ENCODE measurements around the gene PRRG4. TPM values are rescaled to one million over a fixed set of nuclear protein-coding genes. Genes with fewer than 3 reads are reported as not detected.

The PRRG4 gene
- total and polyA plus RNA-seq, 2 donors from 2014 or later = 6.4 to 18.4 TPM

GRCh38 chr11:32894149-32894827 lies 64.6 kb downstream of the PRRG4 start:
- no peaks in the 10 kb centered on the region for H3K9me3 ChIP-seq (ENCODE audit: control insufficient read depth in 2 of 3, insufficient read depth in 1 of 3, low read length in 3 of 3)
- peak in 4 of 5 donors; percentile 70 to 91 (median 80) for DNase-seq
- peak overlapping the region; percentile 4 to 12 for H3K27ac ChIP-seq (ENCODE audit: low read depth in 2 of 2, low read length in 2 of 2)
- peak overlapping the region; percentile 58 to 74 (median 72) for H3K4me3 ChIP-seq (ENCODE audit: low read length in 3 of 3)
- H3K27me3 ChIP-seq (ENCODE audit: control insufficient read depth, insufficient read depth, low read length) = no peaks in the 10 kb centered on the region
- TF ChIP-seq, protein P1, sequence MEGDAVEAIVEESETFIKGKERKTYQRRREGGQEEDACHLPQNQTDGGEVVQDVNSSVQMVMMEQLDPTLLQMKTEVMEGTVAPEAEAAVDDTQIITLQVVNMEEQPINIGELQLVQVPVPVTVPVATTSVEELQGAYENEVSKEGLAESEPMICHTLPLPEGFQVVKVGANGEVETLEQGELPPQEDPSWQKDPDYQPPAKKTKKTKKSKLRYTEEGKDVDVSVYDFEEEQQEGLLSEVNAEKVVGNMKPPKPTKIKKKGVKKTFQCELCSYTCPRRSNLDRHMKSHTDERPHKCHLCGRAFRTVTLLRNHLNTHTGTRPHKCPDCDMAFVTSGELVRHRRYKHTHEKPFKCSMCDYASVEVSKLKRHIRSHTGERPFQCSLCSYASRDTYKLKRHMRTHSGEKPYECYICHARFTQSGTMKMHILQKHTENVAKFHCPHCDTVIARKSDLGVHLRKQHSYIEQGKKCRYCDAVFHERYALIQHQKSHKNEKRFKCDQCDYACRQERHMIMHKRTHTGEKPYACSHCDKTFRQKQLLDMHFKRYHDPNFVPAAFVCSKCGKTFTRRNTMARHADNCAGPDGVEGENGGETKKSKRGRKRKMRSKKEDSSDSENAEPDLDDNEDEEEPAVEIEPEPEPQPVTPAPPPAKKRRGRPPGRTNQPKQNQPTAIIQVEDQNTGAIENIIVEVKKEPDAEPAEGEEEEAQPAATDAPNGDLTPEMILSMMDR (IDR thresholded peaks at IDR 0.05; ENCODE audit: borderline replicate concordance, extremely low read depth, insufficient read depth) = no peak
- H3K4me1 ChIP-seq (ENCODE audit: control insufficient read depth in 2 of 3, insufficient read depth in 2 of 3, low read depth in 1 of 3, low read length in 3 of 3) = peaks cover 0 to 5% (median 2%) of the 10 kb centered on the region in 3 donors
- FAIRE-seq = peak; percentile 49
- no peaks in the 10 kb centered on the region for H3K36me3 ChIP-seq (ENCODE audit: control insufficient read depth in 2 of 3, insufficient read depth in 3 of 3, low read length in 3 of 3)
- intact Hi-C loops (cut with DNase I) = no loop called here
- peak overlapping the region in 2 of 3 donors; percentile 38 to 56 for H3K9ac ChIP-seq (ENCODE audit: low read length in 3 of 3)

DNA sequence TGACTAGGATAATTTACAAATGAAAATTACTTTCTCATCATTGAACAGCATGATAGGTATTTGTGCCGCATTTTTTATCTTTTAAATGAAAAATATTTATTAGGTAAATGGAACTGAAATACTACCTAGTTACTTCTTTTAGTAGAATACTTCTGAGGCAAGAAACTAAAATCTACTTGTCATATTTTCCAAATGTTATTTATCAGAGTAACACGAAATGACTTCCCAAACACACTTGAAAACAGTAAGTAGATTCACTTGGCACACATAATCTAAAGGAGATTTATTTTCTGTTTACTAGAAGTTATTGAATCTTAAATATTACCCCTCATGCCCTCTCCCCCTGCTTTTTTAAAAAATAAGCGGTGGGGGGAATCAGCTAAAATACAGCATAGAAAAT lies 65.2 kb downstream of the PRRG4 start:
- Histone ChIP-seq H3K4me3 (ENCODE audit: low read length in 3 of 3) (no peak overlapping the region), H3K27ac (ENCODE audit: low read depth in 2 of 2, low read length in 2 of 2) (no peak overlapping the region), H3K9ac (ENCODE audit: low read length in 3 of 3) (no peak overlapping the region), H3K27me3 (ENCODE audit: control insufficient read depth, insufficient read depth, low read length) (no peaks in the 10 kb centered on the region), H3K36me3 (ENCODE audit: control insufficient read depth in 2 of 3, insufficient read depth in 3 of 3, low read length in 3 of 3) (no peaks in the 10 kb centered on the region), H3K4me1 (ENCODE audit: control insufficient read depth in 2 of 3, insufficient read depth in 2 of 3, low read depth in 1 of 3, low read length in 3 of 3) (peaks cover 0 to 5% (median 2%) of the 10 kb centered on the region in 3 donors), H3K9me3 (ENCODE audit: control insufficient read depth in 2 of 3, insufficient read depth in 1 of 3, low read length in 3 of 3) (no peaks in the 10 kb centered on the region)
- intact Hi-C loops (cut with DNase I) = no loop called here
- FAIRE-seq = no peak
- DNase-seq = peak in 2 of 5 donors; percentile 23 to 25
- TF ChIP-seq, protein P1 (IDR thresholded peaks at IDR 0.05; ENCODE audit: borderline replicate concordance, extremely low read depth, insufficient read depth) = no peak

DNA sequence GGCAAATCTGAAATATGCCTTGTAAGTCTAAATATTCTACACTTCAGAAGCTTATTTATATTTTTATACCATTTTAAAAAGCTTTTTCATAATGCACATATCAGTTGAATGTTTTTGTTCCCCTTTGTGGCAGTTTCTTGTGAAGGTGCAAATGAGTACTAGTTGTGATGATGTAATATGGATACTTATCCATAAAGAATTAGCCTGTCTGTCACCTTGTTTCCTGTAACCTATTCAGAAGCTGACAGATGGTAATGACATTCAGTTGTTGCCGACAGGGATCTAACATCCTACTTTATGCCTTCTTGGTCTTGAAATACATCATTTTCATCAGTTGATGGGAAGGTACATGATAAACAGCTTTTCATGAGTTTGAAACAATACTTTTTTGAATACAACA lies 65.7 kb downstream of the PRRG4 start:
- peak in 1 of 5 donors; percentile 7 for DNase-seq
- Histone ChIP-seq H3K36me3 (ENCODE audit: control insufficient read depth in 2 of 3, insufficient read depth in 3 of 3, low read length in 3 of 3) (no peaks in the 10 kb centered on the region), H3K9ac (ENCODE audit: low read length in 3 of 3) (no peak overlapping the region), H3K4me1 (ENCODE audit: control insufficient read depth in 2 of 3, insufficient read depth in 2 of 3, low read depth in 1 of 3, low read length in 3 of 3) (peaks cover 0 to 5% (median 2%) of the 10 kb centered on the region in 3 donors), H3K9me3 (ENCODE audit: control insufficient read depth in 2 of 3, insufficient read depth in 1 of 3, low read length in 3 of 3) (no peaks in the 10 kb centered on the region), H3K27me3 (ENCODE audit: control insufficient read depth, insufficient read depth, low read length) (no peaks in the 10 kb centered on the region), H3K4me3 (ENCODE audit: low read length in 3 of 3) (no peak overlapping the region), H3K27ac (ENCODE audit: low read depth in 2 of 2, low read length in 2 of 2) (no peak overlapping the region)
- TF ChIP-seq, protein P1 (IDR thresholded peaks at IDR 0.05; ENCODE audit: borderline replicate concordance, extremely low read depth, insufficient read depth) = no peak
- intact Hi-C loops (cut with DNase I) = no loop called here
- FAIRE-seq = no peak

Data from kidney (tissue), 14 donors.